Adrenal gland (tissue), 12 donors: ENCODE results near the gene BCL2. TPM values are rescaled to one million over a fixed set of nuclear protein-coding genes. Genes with fewer than 3 reads are reported as not detected.

ENCODE experiments used
- DNase-seq, 7 donors: peaks; one replicate each; pipeline ENCODE4 v3.0.0-alpha.2; 2019 to 2020
- H3K27ac ChIP-seq, 5 donors: fragments of 200-600 bp; sonication (generic) in 4 of 5; 1 replicate in 3 of 5; 2 replicates in 2 of 5; pipeline versions ENCODE4 v1.5.1 to v1.8.0; 2016 to 2020; ENCODE audit warnings: mild to moderate bottlenecking in 1 of 5
- H3K27me3 ChIP-seq: fragments of 200-600 bp; 2 replicates; pipeline ENCODE4 v1.8.0; 2021
- H3K36me3 ChIP-seq, 2 donors: fragments of 200-600 bp; replicated peaks in 1 of 2; 1 replicate in 1 of 2; 2 replicates in 1 of 2; pipeline versions ENCODE4 v1.5.1 to v1.8.0; 2018 to 2022
- H3K4me1 ChIP-seq, 2 donors: fragments of 200-600 bp; replicated peaks in 1 of 2; 1 replicate in 1 of 2; 2 replicates in 1 of 2; pipeline versions ENCODE4 v1.5.1 to v1.8.0; 2018 to 2021
- H3K4me3 ChIP-seq, 4 donors: fragments of 200-600 bp; sonication (generic) in 3 of 4; one replicate each; pipeline ENCODE4 v1.5.1; 2016 to 2018
- H3K9me3 ChIP-seq, 3 donors: fragments of 200-600 bp; sonication (generic) in 1 of 3; replicated peaks in 1 of 3; 1 replicate in 2 of 3; 2 replicates in 1 of 3; pipeline versions ENCODE4 v1.5.1 to v1.8.0; 2016 to 2021
- POLR2A ChIP-seq, 2 donors: fragments of 450-650 bp; IDR thresholded peaks; one replicate each; pipeline ENCODE4 v1.6.1; 2017; ENCODE audit warnings: antibody characterized with exemption in 2 of 2, mild to moderate bottlenecking in 2 of 2, moderate library complexity in 1 of 2
- WGBS, 4 donors: extraction: QIAGEN DNeasy Blood & Tissue Kit in 2 of 4; methylation state at CpG; one replicate each; pipeline versions ENCODE4 v1.1.5 to v1.1.7; 2013 to 2017; 5-methylcytosine and 5-hydroxymethylcytosine counted together
- intact Hi-C, 2 donors: fragments of 100-400 bp; cut with DNase I; formaldehyde crosslinking; loops; one replicate each; pipeline versions ENCODE4 v1.14.1 to v1.15.0; 2022 to 2023
- polyA plus RNA-seq, 3 donors: library from polyadenylated mRNA; stranded (reverse); fragments of 200-250 nt in 2 of 3; fragments of 350-450 nt in 1 of 3; fragmentation: Illumina TruSeq in 1 of 3; extraction: RNeasy Lipid Tissue Mini Kit (QIAGEN cat#74804) in 1 of 3; gene quantifications; one replicate each; pipeline ENCODE4 v1.2.3, GENCODE V29; 2013 to 2014
- total RNA-seq, 9 donors: library from RNA; depleted of rRNA in 4 of 9; stranded (reverse); fragments of >200 nt in 4 of 9; fragments of 120-200 nt in 1 of 9; fragmentation: NEBNext Ultra II Directional in 1 of 9; extraction: Animal tissue kit (Norgen Biotek cat#: 25700) in 1 of 9; gene quantifications; one replicate each; pipeline versions ENCODE4 v1.1.0 to v1.2.4, GENCODE V29; 2013 to 2023
- TF ChIP-seq, protein P1 (sequence below), 6 experiments: fragments of 450-650 bp in 4 of 6; fragments of 200-600 bp in 2 of 6; sonication (generic) in 1 of 6; IDR thresholded peaks; 1 replicate in 5 of 6; 2 replicates in 1 of 6; pipeline versions ENCODE4 v1.5.1 to v1.8.0; 2016 to 2021; ENCODE audit warnings: antibody characterized with exemption in 6 of 6, mild to moderate bottlenecking in 2 of 6, moderate library complexity in 1 of 6
- donor health status: healthy with polysubstance abuse.
- donor health status: Bipolar disorder and iron deficiency.
- donor health status: DM: yes; HTN: yes; CAD: no.
- donor health status: DM: no; HTN: no; CAD: no.
- donor health status: DM: no; HTN: no; CAD: no.
- donor health status: DM: yes; HTN: yes; CAD: no.

BCL2 gene
- total and polyA plus RNA-seq, 12 donors, result 0.85 to 7.7 (median 3.4) TPM

DNA sequence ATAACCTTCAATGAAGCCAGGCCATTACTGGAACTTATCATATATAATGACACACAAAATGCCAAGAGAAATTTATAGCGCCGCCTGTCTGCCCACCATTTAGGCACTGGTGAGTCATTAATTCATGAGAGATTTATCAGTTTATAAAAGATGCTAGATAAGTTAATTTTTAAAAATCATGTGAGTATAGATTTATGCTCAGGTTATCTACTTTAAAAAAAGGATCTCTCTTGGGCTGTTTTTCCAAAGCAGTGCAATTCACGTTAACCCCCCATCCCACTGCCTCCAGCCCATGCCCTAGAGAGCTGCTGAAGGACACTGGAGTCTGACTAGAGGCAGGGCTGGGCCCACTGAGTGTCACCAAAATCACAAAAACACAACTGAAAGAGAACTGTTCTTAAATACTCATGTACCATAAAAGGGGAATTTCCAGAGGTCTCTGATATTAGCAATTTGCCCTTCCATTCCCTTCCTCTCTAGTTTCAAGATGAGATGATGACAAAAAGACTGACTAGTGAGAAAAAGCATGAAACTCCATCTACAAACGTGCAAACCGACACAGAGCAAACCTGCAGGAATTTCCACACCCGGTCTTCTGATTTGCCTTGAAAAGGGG is 160.8 kb downstream of the BCL2 start:
- Histone ChIP-seq H3K4me1 (peaks cover 7 to 20% of the 10 kb centered on the region in 2 donors), H3K36me3 (no peaks in the 10 kb centered on the region), H3K27ac (no peak overlapping the region), H3K27me3 (no peaks in the 10 kb centered on the region), H3K9me3 (no peaks in the 10 kb centered on the region), H3K4me3 (no peak overlapping the region)
- WGBS, 4 donors, result 87 to 93% (median 89%) methylated on average over 6 of the region's 6 CpGs
- intact Hi-C loops, result loop anchor here in 1 of 2 donors (10.0 kb wide), 1 partner anchor 144 kb away; no protein-coding TSS in a partner anchor
- DNase-seq, result no peak
- TF ChIP-seq, protein P1, sequence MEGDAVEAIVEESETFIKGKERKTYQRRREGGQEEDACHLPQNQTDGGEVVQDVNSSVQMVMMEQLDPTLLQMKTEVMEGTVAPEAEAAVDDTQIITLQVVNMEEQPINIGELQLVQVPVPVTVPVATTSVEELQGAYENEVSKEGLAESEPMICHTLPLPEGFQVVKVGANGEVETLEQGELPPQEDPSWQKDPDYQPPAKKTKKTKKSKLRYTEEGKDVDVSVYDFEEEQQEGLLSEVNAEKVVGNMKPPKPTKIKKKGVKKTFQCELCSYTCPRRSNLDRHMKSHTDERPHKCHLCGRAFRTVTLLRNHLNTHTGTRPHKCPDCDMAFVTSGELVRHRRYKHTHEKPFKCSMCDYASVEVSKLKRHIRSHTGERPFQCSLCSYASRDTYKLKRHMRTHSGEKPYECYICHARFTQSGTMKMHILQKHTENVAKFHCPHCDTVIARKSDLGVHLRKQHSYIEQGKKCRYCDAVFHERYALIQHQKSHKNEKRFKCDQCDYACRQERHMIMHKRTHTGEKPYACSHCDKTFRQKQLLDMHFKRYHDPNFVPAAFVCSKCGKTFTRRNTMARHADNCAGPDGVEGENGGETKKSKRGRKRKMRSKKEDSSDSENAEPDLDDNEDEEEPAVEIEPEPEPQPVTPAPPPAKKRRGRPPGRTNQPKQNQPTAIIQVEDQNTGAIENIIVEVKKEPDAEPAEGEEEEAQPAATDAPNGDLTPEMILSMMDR (IDR thresholded peaks at IDR 0.05), result no peak
- no peak for TF ChIP-seq POLR2A (IDR thresholded peaks at IDR 0.05)

DNA sequence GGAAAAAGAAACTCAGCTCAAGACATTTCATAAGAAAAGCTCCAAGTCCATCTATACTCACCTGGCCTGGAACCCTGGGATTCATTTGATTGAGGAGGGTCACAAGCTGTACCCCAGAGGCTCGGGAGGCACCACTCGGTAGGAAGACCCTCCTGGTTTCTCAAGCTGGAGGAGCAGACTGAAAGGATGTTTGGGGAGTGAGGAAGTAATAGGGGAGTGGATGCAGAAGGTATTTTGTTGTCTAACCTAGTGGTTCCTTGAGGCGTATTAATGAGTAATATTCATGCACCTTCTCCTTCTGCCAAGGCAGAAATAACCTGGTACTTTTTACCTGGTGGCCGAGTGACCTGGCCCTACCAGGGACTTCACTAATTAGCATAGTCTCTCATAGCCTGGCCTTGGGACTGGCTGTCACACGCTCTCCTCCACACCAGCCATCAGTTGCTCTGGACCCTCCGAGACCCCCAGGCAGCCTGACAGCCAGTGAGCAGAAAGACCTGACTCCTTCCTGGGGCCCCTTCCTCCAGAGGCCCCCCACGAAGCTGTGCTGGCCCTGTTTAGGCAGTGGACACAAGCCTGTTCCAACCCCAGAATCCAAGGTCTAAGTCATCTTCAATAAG is 161.4 kb downstream of the BCL2 start:
- intact Hi-C loops, result loop anchor here in 1 of 2 donors (10.0 kb wide), 1 partner anchor 143 kb away; no protein-coding TSS in a partner anchor
- no peak for DNase-seq
- Histone ChIP-seq H3K4me3 (no peak overlapping the region), H3K36me3 (no peaks in the 10 kb centered on the region), H3K4me1 (peaks cover 7 to 20% of the 10 kb centered on the region in 2 donors), H3K27ac (no peak overlapping the region), H3K27me3 (no peaks in the 10 kb centered on the region), H3K9me3 (no peaks in the 10 kb centered on the region)
- no peak for TF ChIP-seq POLR2A (IDR thresholded peaks at IDR 0.05)
- TF ChIP-seq, protein P1 (IDR thresholded peaks at IDR 0.05), result no peak
- WGBS, 4 donors, result 67 to 81% (median 69%) methylated on average over 7 of the region's 7 CpGs

DNA sequence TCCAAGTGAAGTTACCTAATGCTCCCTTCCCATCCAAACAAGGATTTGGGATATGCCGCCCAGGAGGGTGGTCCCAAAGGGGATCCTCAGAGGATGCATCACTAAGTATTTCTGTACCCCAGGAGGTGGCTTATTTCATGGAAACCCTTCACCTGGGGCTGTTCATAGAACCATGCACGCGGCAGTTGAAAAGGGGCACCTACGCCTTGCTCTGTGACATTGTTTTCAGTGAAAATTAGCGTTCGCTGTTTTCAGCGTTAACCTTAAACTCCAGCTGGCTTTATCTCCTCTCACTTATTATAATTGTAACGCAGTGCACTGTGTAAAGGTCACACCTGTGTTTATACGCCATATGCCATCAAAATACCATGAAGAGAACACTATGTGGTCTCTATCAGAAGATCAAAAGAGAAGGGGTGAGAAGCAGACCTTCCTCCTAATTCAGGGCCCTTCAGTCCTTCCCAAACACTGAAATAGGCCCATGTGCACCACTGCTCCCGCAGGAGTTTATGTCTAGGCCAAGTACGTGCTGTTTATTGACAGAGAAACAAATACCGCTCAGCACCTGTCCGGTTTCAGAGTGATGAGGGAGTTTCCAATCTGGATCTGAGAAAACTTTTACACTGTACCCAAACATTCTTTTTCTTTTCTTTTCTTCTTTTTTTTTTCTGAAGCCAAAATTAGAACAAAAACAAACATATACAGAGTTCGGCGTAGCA is 162.1 kb downstream of the BCL2 start:
- H3K27ac ChIP-seq, result no peak overlapping the region
- peaks cover 7 to 16% of the 10 kb centered on the region in 2 donors for H3K4me1 ChIP-seq
- no peak for TF ChIP-seq POLR2A (IDR thresholded peaks at IDR 0.05)
- TF ChIP-seq, protein P1 (IDR thresholded peaks at IDR 0.05), result no peak
- no peaks in the 10 kb centered on the region for H3K27me3 ChIP-seq
- no peaks in the 10 kb centered on the region for H3K9me3 ChIP-seq
- DNase-seq, result no peak
- WGBS, 4 donors, result 90 to 93% (median 93%) methylated on average over 15 of the region's 15 CpGs
- intact Hi-C loops, result loop anchor here in 1 of 2 donors (10.0 kb wide), 1 partner anchor 143 kb away; no protein-coding TSS in a partner anchor
- H3K4me3 ChIP-seq, result no peak overlapping the region
- no peaks in the 10 kb centered on the region for H3K36me3 ChIP-seq
